H1 (cell line): ENCODE results near the gene PITPNC1. TPM values are rescaled to one million over a fixed set of nuclear protein-coding genes. Genes with fewer than 3 reads are reported as not detected.

Experiments used
- CTCF ChIA-PET: fragments of 300-600 bp; sonication (Branson Sonifier 250); formaldehyde crosslinking; loops from one replicate; lab custom pipeline; 2021; ENCODE audit not compliant: partially characterized antibody; lab: Charles Lee
- POLR2A ChIA-PET: fragments of 300-600 bp; sonication (Branson Sonifier 250); formaldehyde crosslinking; loops from one replicate; lab custom pipeline; 2021; ENCODE audit warnings: inconsistent platforms; ENCODE audit not compliant: partially characterized antibody; lab: Charles Lee
- DNase-seq, 2 experiments: peaks; one replicate each; pipeline versions ENCODE4 v3.0.0 to v3.0.0-alpha.2; 2010 to 2022; ENCODE audit warnings: low spot score in 2 of 2, low read depth in 1 of 2, mixed read lengths in 1 of 2
- FAIRE-seq: peaks from 2 replicates; lab custom pipeline; 2011; peaks lifted over from hg19 to GRCh38; lab: Jason Lieb, UNC
- H2AFZ ChIP-seq: 2 replicates; pipeline ENCODE4 v1.8.1; 2012; ENCODE audit warnings: low read length, inconsistent platforms
- H2AK5ac ChIP-seq: 2 replicates; pipeline ENCODE4 v1.6.1; 2013; ENCODE audit warnings: low read depth, low read length
- H2BK120ac ChIP-seq: replicated peaks from 2 replicates; pipeline ENCODE3; 2013; ENCODE audit warnings: low read depth, low read length, inconsistent platforms
- H2BK12ac ChIP-seq: 2 replicates; pipeline ENCODE4 v1.6.1; 2013; ENCODE audit warnings: low read depth, low read length
- H2BK15ac ChIP-seq: 2 replicates; pipeline ENCODE4 v1.6.1; 2013; ENCODE audit warnings: low read length
- H2BK20ac ChIP-seq: 2 replicates; pipeline ENCODE4 v1.6.1; 2013; ENCODE audit warnings: low read length
- H2BK5ac ChIP-seq: 2 replicates; pipeline ENCODE4 v1.6.1; 2013; ENCODE audit warnings: low read depth, low read length
- H3K14ac ChIP-seq: 2 replicates; pipeline ENCODE4 v1.6.1; 2013; ENCODE audit warnings: inconsistent platforms; ENCODE audit not compliant: insufficient read length
- H3K18ac ChIP-seq: 2 replicates; pipeline ENCODE4 v1.6.1; 2013; ENCODE audit warnings: low read length; ENCODE audit errors: extremely low read depth
- H3K23ac ChIP-seq: 2 replicates; pipeline ENCODE4 v1.6.1; 2013; ENCODE audit warnings: inconsistent platforms; ENCODE audit not compliant: insufficient read length
- H3K23me2 ChIP-seq: 2 replicates; pipeline ENCODE4 v1.6.1; 2013; ENCODE audit warnings: low read depth, low read length
- H3K27ac ChIP-seq: 2 replicates; pipeline ENCODE4 v1.6.1; 2011; ENCODE audit warnings: low read depth, low read length, inconsistent platforms
- H3K27me3 ChIP-seq, 4 experiments: replicated peaks in 1 of 4; 1 replicate in 1 of 4; 2 replicates in 3 of 4; pipeline versions ENCODE4 v1.6.1 to v1.8.1; 2011 to 2013; ENCODE audit warnings: low read length in 3 of 4, mild to moderate bottlenecking in 3 of 4, inconsistent platforms in 2 of 4, mixed read lengths in 2 of 4, moderate library complexity in 1 of 4; ENCODE audit not compliant: control insufficient read depth in 3 of 4, insufficient read depth in 3 of 4; ENCODE audit errors: extremely low read depth in 1 of 4
- H3K36me3 ChIP-seq, 4 experiments: 2 replicates each; pipeline versions ENCODE4 v1.6.1 to v1.8.1; 2011 to 2013; ENCODE audit warnings: mild to moderate bottlenecking in 4 of 4, low read length in 3 of 4, moderate library complexity in 2 of 4, control low read depth in 1 of 4, inconsistent platforms in 1 of 4; ENCODE audit not compliant: insufficient read depth in 4 of 4, control insufficient read depth in 2 of 4
- H3K4ac ChIP-seq: replicated peaks from 2 replicates; pipeline ENCODE3; 2013; ENCODE audit warnings: low read length, low read depth, mixed read lengths, inconsistent platforms; ENCODE audit not compliant: insufficient read length
- H3K4me1 ChIP-seq, 4 experiments: replicated peaks in 1 of 4; 1 replicate in 1 of 4; 2 replicates in 3 of 4; pipeline versions ENCODE4 v1.6.1 to v1.8.1; 2011 to 2013; ENCODE audit warnings: low read length in 3 of 4, inconsistent platforms in 2 of 4, mixed read lengths in 1 of 4; ENCODE audit not compliant: insufficient read depth in 4 of 4, control insufficient read depth in 3 of 4
- H3K4me2 ChIP-seq, 2 experiments: 2 replicates each; pipeline versions ENCODE4 v1.6.1 to v1.8.1; 2011 to 2013; ENCODE audit warnings: low read depth in 2 of 2, low read length in 2 of 2, control low read depth in 1 of 2, inconsistent platforms in 1 of 2, mild to moderate bottlenecking in 1 of 2; ENCODE audit not compliant: insufficient read depth in 1 of 2
- H3K4me3 ChIP-seq, 4 experiments: fragments of 200-600, 300-600 bp in 1 of 4; sonication (generic), shearing (Covaris generic), sonication (Bioruptor Twin) in 1 of 4; 2 replicates each; pipeline versions ENCODE4 v1.5.1 to v1.8.1; 2011 to 2016; ENCODE audit warnings: low read length in 4 of 4, low read depth in 3 of 4, control low read depth in 2 of 4, inconsistent platforms in 2 of 4, mild to moderate bottlenecking in 2 of 4, mixed read lengths in 1 of 4, moderate library complexity in 1 of 4; ENCODE audit not compliant: insufficient read depth in 2 of 4; ENCODE audit errors: extremely low read depth in 1 of 4
- H3K56ac ChIP-seq: replicated peaks from 2 replicates; pipeline ENCODE3; 2013; ENCODE audit warnings: low read depth, mild to moderate bottlenecking, mixed read lengths, low read length, inconsistent platforms; ENCODE audit not compliant: insufficient read length
- H3K79me1 ChIP-seq: 2 replicates; pipeline ENCODE4 v1.6.1; 2013; ENCODE audit warnings: low read depth, low read length, control low read depth
- H3K79me2 ChIP-seq, 2 experiments: 2 replicates each; pipeline versions ENCODE4 v1.6.1 to v1.8.1; 2012 to 2013; ENCODE audit warnings: low read length in 2 of 2, mild to moderate bottlenecking in 2 of 2, inconsistent platforms in 1 of 2; ENCODE audit not compliant: insufficient read depth in 2 of 2, control insufficient read depth in 1 of 2
- H3K9ac ChIP-seq, 4 experiments: replicated peaks in 1 of 4; 1 replicate in 1 of 4; 2 replicates in 3 of 4; pipeline versions ENCODE4 v1.6.1 to v1.8.1; 2011 to 2013; ENCODE audit warnings: low read depth in 3 of 4, low read length in 3 of 4, control low read depth in 2 of 4, mild to moderate bottlenecking in 2 of 4, moderate library complexity in 2 of 4, inconsistent platforms in 1 of 4; ENCODE audit errors: extremely low read depth in 1 of 4
- H3K9me3 ChIP-seq, 2 experiments: 2 replicates each; pipeline versions ENCODE4 v1.6.1 to v1.8.1; 2012 to 2013; ENCODE audit warnings: mild to moderate bottlenecking in 2 of 2, moderate library complexity in 2 of 2, control low read depth in 1 of 2, inconsistent platforms in 1 of 2, low read depth in 1 of 2, low read length in 1 of 2, mixed read lengths in 1 of 2; ENCODE audit not compliant: insufficient read depth in 2 of 2
- H4K20me1 ChIP-seq, 2 experiments: replicated peaks in 1 of 2; 2 replicates each; pipeline versions ENCODE3 to v1.8.1; 2011 to 2013; ENCODE audit warnings: inconsistent platforms in 2 of 2, low read length in 2 of 2, mild to moderate bottlenecking in 1 of 2; ENCODE audit not compliant: insufficient read depth in 2 of 2, control insufficient read depth in 1 of 2
- H4K5ac ChIP-seq: 2 replicates; pipeline ENCODE4 v1.6.1; 2013; ENCODE audit warnings: low read length, low read depth, mixed read lengths, inconsistent platforms; ENCODE audit not compliant: insufficient read length
- H4K8ac ChIP-seq: 2 replicates; pipeline ENCODE4 v1.8.0; 2013; ENCODE audit warnings: mild to moderate bottlenecking, moderate library complexity, low read length, inconsistent platforms; ENCODE audit not compliant: insufficient read depth; ENCODE audit errors: extremely low read depth
- H4K91ac ChIP-seq: replicated peaks from 2 replicates; pipeline ENCODE3; 2013; ENCODE audit warnings: low read length, mixed read lengths, inconsistent platforms; ENCODE audit not compliant: insufficient read length
- ATF3 ChIP-seq: IDR thresholded peaks from 2 replicates; pipeline ENCODE4 v1.6.1; 2011; ENCODE audit warnings: low read depth, mild to moderate bottlenecking, low read length; ENCODE audit not compliant: insufficient read depth
- CHD1 ChIP-seq: IDR thresholded peaks from 2 replicates; pipeline ENCODE4 v1.6.1; 2012; ENCODE audit warnings: low read depth, low read length, improper control_type of control experiment
- E2F6 ChIP-seq: IDR thresholded peaks from 2 replicates; pipeline ENCODE4 v1.6.1; 2012; ENCODE audit warnings: inconsistent platforms
- MAX ChIP-seq: IDR thresholded peaks from 2 replicates; pipeline ENCODE4 v1.6.1; 2012; ENCODE audit warnings: inconsistent platforms
- RAD21 ChIP-seq, 2 experiments: IDR thresholded peaks in 1 of 2; conservative IDR thresholded peaks in 1 of 2; 2 replicates each; pipeline ENCODE4 v1.6.1; 2011; ENCODE audit warnings: low read depth in 2 of 2, low read length in 2 of 2, improper control_type of control experiment in 1 of 2, inconsistent platforms in 1 of 2, mild to moderate bottlenecking in 1 of 2, moderate library complexity in 1 of 2
- SUZ12 ChIP-seq: fragments of 200-600 bp; sonication (generic); IDR thresholded peaks from 2 replicates; pipeline ENCODE4 v1.6.1; 2012; ENCODE audit warnings: mild to moderate bottlenecking, inconsistent platforms, low read length, moderate library complexity, mixed read lengths
- TEAD4 ChIP-seq: IDR thresholded peaks from 2 replicates; pipeline ENCODE4 v1.6.1; 2012; ENCODE audit warnings: low read depth, low read length, inconsistent platforms, mixed read lengths
- ZNF274 ChIP-seq: IDR thresholded peaks from 2 replicates; pipeline ENCODE4 v1.7.0; 2012; ENCODE audit warnings: low read length, borderline replicate concordance; ENCODE audit errors: extremely low read depth
- WGBS, 2 experiments: shearing (Covaris generic) in 1 of 2; methylation state at CpG; one replicate each; pipeline versions ENCODE4 v1.1.6 to v1.1.7; 2013 to 2015; ENCODE audit warnings: low lambda C conversion rate in 2 of 2, mixed read lengths in 2 of 2, inconsistent platforms in 1 of 2, low coverage in 1 of 2, missing lambda C conversion rate in 1 of 2; ENCODE audit not compliant: insufficient replicate concordance in 2 of 2, insufficient coverage in 1 of 2, insufficient read length in 1 of 2; ENCODE audit errors: extremely low coverage in 1 of 2, missing lambda C conversion rate in 1 of 2; 5-methylcytosine and 5-hydroxymethylcytosine counted together
- polyA plus RNA-seq, 7 experiments: library from polyadenylated mRNA; depleted of rRNA in 3 of 7; stranded (reverse) in 5 of 7; unstranded in 2 of 7; fragments of >200 nt in 5 of 7; fragments of 200-250 nt in 2 of 7; gene quantifications; 1 replicate in 5 of 7; 2 replicates in 1 of 7; 4 replicates in 1 of 7; pipeline versions ENCODE4 v1.2.1 to v1.2.3, GENCODE V29; 2011 to 2013; ENCODE audit warnings: missing spikeins in 2 of 7, mixed read lengths in 2 of 7
- total RNA-seq: library from RNA; stranded (reverse); fragmentation: NEBNext Ultra II Directional; extraction: Animal tissue kit (Norgen Biotek cat#: 25700); gene quantifications from 2 replicates; pipeline ENCODE4 v1.2.1, GENCODE V29; 2021

Gene PITPNC1
- total and polyA plus RNA-seq, 2 of the 8 experiments (the other 6 are each of a cell fraction or from before 2014, with no cell fraction given): 17.6 to 54.7 TPM

- FAIRE-seq (no peak), DNase-seq (no peak)
- POLR2A ChIA-PET: no interaction called here
- Histone ChIP-seq H3K18ac (no peak overlapping the region), H3K79me1 (no peaks in the 10 kb centered on the region), H4K20me1 (no peaks in the 10 kb centered on the region), H3K4me1 (peaks cover 0 to 3% (median 0%) of the 10 kb centered on the region in 4 experiments; a peak in 1 of 7 replicates), H2BK5ac (no peak overlapping the region), H2BK15ac (no peak overlapping the region), H4K8ac (no peak overlapping the region), H3K56ac (no peak overlapping the region), H3K79me2 (no peaks in the 10 kb centered on the region), H3K9me3 (no peaks in the 10 kb centered on the region), H3K27me3 (no peaks in the 10 kb centered on the region), H2AFZ (no peak overlapping the region), H3K23ac (no peak overlapping the region), H2AK5ac (no peak overlapping the region), H2BK20ac (no peak overlapping the region), H2BK120ac (no peak overlapping the region), H4K91ac (no peak overlapping the region), H4K5ac (no peak overlapping the region), H3K4me2 (no peak overlapping the region), H3K36me3 (no peaks in the 10 kb centered on the region), H3K27ac (no peak overlapping the region), H3K23me2 (no peaks in the 10 kb centered on the region), H2BK12ac (no peak overlapping the region), H3K4me3 (no peak overlapping the region), H3K4ac (no peak overlapping the region), H3K14ac (no peak overlapping the region), H3K9ac (no peak overlapping the region)
- WGBS, 2 experiments: 96% methylated on average over 3 of the region's 3 CpGs; no CpG with 5 or more reads in 1 of the 2 experiments
- CTCF ChIA-PET: interaction anchor here (1.2 kb wide), 1 partner anchor 21 kb away, joined by 3 read pairs; no protein-coding TSS in a partner anchor
- TF ChIP-seq ZNF274 (no peak), CHD1 (no peak), SUZ12 (no peak), ATF3 (no peak), TEAD4 (no peak), MAX (no peak), RAD21 (IDR thresholded peaks at IDR 0.05 in 1 of 2, conservative IDR thresholded peaks at IDR 0.05 in 1 of 2; ENCODE audit: low read depth in 2 of 2, low read length in 2 of 2) (no peak), E2F6 (no peak)
Measured at GRCh38 chr17:67685351-67685750, 308.3 kb downstream of the PITPNC1 start.
